ACC112 (cell line): ENCODE measurements around the gene DUS4L.
A peak's percentile ranks its signal among the peaks of the same experiment; 100 is the strongest.

Experiments used
- H2AFZ ChIP-seq: fragments of 200-600 bp; sonication (generic); one replicate; pipeline ENCODE4 v1.6.0; 2017; ENCODE audit warnings: antibody characterized with exemption, low read length; ENCODE audit not compliant: unreplicated experiment
- H3K27ac ChIP-seq: fragments of 200-600 bp; sonication (generic); 2 replicates; pipeline ENCODE4 v1.5.1; 2014; ENCODE audit warnings: low read depth, mild to moderate bottlenecking, antibody characterized with exemption, low read length, moderate library complexity
- H3K27me3 ChIP-seq: fragments of 200-600 bp; sonication (generic); 2 replicates; pipeline ENCODE4 v1.6.1; 2014; ENCODE audit warnings: mild to moderate bottlenecking, antibody characterized with exemption, low read length, moderate library complexity, mixed read lengths; ENCODE audit not compliant: insufficient read depth
- H3K36me3 ChIP-seq: fragments of 200-600 bp; sonication (generic); 2 replicates; pipeline ENCODE4 v1.6.1; 2016; ENCODE audit warnings: mild to moderate bottlenecking, antibody characterized with exemption, low read length, moderate library complexity, mixed read lengths; ENCODE audit not compliant: insufficient read depth
- H3K4me1 ChIP-seq: fragments of 200-600 bp; sonication (generic); one replicate; pipeline ENCODE4 v1.6.1; 2016; ENCODE audit warnings: low read length, mixed read lengths; ENCODE audit not compliant: insufficient read depth, unreplicated experiment, control insufficient read depth
- H3K4me3 ChIP-seq: fragments of 200-600 bp; sonication (generic); 2 replicates; pipeline ENCODE4 v1.5.1; 2014; ENCODE audit warnings: mild to moderate bottlenecking, low read depth, low read length
- H3K79me2 ChIP-seq: fragments of 200-600 bp; sonication (generic); one replicate; pipeline ENCODE4 v1.6.0; 2016; ENCODE audit warnings: low read length; ENCODE audit not compliant: control insufficient read depth, unreplicated experiment, insufficient read depth

The DUS4L gene

DNA sequence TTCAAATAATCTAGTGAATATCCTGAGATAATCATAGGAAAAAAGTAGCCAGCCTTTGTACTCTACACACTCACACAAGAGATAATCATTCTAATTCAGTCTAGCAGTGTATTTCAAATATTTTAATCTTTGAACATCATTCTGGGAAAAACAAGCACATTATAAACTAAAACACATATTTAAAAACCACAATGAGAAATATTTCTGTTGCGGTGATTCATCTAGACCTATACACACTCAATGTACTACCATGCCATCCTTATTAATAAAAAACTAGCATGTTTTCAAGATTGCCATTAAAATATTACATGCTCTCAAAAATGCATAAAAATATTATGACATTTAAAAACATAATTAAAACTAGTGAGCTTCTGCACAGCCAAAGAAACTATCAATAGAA lies 11.8 kb upstream of the DUS4L start:
- H3K79me2 ChIP-seq = peaks cover 5% of the 10 kb centered on the region
- no peaks in the 10 kb centered on the region for H3K27me3 ChIP-seq
- no peak overlapping the region for H3K27ac ChIP-seq
- H2AFZ ChIP-seq = no peak overlapping the region
- no peaks in the 10 kb centered on the region for H3K4me1 ChIP-seq
- H3K36me3 ChIP-seq = peaks cover 14% of the 10 kb centered on the region; the same call in 1 of the 2 replicates
- H3K4me3 ChIP-seq = no peak overlapping the region

DNA sequence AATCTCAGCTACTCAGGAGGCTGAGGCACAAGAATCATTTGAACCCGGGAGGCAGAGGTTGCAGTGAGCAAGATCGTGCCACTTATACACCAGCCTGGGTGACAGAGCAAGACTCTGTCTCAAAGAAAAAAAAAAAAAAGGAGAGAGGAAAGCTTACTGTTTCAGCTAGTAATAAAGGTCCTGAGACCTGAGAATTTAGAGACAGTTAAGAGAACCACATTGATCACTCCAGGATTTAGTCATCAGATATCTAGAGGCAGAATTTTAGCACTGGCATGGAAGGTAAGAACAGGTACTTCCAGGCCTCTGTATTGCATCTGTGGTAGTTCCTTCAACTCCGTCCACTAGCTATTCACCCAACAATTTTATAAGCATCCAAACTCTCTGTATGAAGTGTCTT lies 7.9 kb upstream of the DUS4L start:
- Histone ChIP-seq H3K79me2 (peaks cover 25% of the 10 kb centered on the region), H3K27ac (no peak overlapping the region), H3K27me3 (no peaks in the 10 kb centered on the region), H2AFZ (no peak overlapping the region), H3K4me1 (peaks cover 15% of the 10 kb centered on the region), H3K36me3 (peaks cover 8% of the 10 kb centered on the region; the same call in 1 of the 2 replicates), H3K4me3 (no peak overlapping the region)

DNA sequence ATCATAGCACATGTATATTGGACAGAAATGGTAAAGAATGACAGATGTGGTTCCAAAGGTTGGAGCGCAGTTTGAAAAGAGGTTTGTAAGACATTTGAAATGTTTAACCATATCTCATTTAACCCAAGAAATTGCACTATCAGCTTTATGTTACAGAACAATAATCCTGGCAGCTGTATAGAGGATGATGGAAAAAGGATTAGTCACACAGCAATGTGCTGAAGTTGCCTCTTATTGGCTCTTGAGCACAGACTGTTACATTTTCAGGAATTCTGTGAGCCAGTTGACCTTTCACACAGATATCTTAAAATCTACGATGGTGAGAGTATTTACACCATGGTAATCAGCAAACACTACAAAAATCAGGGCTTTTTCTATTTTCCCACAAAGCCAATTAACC lies 3.9 kb upstream of the DUS4L start:
- Histone ChIP-seq H3K4me3 (peak overlapping the region; percentile 8; the same call in 1 of the 2 replicates), H3K27ac (peak overlapping the region; percentile 38), H2AFZ (no peak overlapping the region), H3K79me2 (peaks cover 44% of the 10 kb centered on the region), H3K4me1 (peaks cover 27% of the 10 kb centered on the region), H3K36me3 (no peaks in the 10 kb centered on the region), H3K27me3 (no peaks in the 10 kb centered on the region)

DNA sequence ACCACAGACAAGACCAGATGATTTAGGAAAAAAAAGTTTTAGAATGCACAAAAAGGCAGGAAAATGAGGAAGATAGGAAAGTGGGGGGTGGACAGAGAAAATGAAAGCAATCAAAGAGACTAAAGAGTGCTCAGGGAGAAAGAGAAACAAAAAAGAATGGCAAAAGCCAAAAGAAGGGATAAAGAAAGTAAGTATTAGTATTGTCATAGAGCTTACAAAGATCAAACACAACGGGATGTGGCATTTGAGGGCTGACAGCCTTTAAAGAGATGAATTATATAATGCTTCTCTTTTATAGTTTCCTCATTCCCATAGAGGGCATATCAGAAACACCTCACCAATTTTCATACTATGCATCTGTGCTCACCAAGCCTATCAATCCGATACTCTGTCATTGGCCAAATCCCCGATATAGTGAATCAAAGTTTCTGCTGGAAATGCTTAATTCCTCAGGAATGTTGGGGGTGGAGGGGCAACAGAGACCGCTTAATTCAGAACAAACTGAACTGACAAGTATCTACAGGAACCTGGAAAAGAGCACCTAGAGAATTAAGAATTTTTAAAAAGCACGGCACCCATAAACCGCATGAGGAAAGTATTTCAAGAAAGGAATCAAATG lies 2.8 kb upstream of the DUS4L start:
- peaks cover 52% of the 10 kb centered on the region for H3K79me2 ChIP-seq
- no peaks in the 10 kb centered on the region for H3K36me3 ChIP-seq
- H3K4me1 ChIP-seq = peaks cover 37% of the 10 kb centered on the region
- peak overlapping the region; percentile 8 for H3K4me3 ChIP-seq
- no peaks in the 10 kb centered on the region for H3K27me3 ChIP-seq
- no peak overlapping the region for H3K27ac ChIP-seq
- H2AFZ ChIP-seq = no peak overlapping the region

DNA sequence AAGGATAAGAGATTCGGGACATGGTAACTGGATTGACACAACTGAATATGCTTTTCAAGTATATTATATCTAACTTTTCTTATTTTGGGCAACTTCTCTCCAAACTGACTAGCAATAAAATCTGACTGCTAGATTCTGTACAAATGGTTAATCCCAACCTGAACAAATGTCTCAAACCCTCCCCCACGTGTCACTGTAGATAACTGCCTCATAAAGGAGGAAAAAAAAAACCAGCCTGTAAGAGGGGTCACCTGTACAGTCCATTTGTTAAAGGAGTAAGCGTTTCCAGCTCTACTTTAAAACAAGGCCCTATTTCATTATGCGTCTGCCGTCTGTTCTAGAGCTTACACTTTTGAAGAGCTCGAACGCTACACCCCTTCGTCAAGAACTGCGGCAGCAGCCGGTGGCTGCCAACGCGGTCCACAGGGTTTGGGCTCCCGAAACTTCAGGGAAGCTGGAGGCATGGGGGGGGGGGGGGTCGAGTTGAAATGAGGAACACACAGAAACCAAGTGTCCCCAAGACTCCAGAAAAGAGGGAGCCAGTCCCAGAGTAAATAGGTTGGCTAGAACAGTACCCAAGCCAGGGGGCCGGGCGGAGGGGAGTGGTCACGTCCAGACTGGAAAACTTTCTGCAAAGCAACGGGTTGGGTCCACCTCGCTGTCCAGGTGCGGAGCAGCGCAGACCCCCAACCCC lies 543 bp upstream of the DUS4L start:
- peak overlapping the region; percentile 98 for H2AFZ ChIP-seq
- peak overlapping the region; percentile 95 for H3K4me3 ChIP-seq
- H3K36me3 ChIP-seq = no peaks in the 10 kb centered on the region; the same call in 1 of the 2 replicates
- no peaks in the 10 kb centered on the region for H3K27me3 ChIP-seq
- peaks cover 38% of the 10 kb centered on the region for H3K4me1 ChIP-seq
- peaks cover 51% of the 10 kb centered on the region for H3K79me2 ChIP-seq
- no peak overlapping the region for H3K27ac ChIP-seq

DNA sequence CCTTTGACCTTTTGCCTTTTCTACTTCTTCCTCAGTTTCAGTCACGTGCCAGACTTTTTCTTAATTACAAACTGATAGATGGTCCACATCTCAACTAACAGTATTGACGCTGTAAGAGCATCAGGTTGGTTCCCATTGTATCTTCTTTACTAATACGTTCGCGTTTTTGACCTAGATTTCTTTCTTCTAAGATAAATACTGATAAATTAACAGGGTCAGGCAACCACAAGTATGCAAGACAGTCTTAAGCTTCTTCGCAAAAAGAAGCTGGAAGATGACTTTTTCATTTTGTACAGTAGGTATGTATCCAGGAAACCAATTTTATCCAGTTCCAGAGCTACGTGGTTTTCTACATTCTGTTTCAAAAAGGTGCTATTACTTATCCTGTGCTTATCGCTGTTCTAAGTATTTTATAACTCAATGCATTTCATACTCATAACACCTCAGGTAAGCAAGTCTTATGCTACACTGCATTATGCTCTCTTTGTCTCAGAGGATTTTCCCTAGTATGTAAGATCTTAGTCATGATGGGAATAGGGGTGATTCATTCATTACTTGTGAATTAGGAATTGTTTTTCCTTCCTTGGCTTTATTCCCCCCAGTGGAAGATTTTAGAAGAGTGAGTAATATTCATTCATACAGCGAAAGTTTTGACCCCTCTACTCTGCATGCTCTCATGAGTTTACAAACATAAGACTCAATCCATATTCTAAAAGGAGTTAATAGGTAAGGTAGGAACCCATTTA lies 955 bp downstream of the DUS4L start:
- no peaks in the 10 kb centered on the region; the same call in 1 of the 2 replicates for H3K36me3 ChIP-seq
- peak overlapping the region; percentile 98 for H2AFZ ChIP-seq
- peak overlapping the region; percentile 95 for H3K4me3 ChIP-seq
- peaks cover 30% of the 10 kb centered on the region for H3K4me1 ChIP-seq
- peaks cover 44% of the 10 kb centered on the region for H3K79me2 ChIP-seq
- peak overlapping the region; percentile 85 for H3K27ac ChIP-seq
- no peaks in the 10 kb centered on the region for H3K27me3 ChIP-seq

DNA sequence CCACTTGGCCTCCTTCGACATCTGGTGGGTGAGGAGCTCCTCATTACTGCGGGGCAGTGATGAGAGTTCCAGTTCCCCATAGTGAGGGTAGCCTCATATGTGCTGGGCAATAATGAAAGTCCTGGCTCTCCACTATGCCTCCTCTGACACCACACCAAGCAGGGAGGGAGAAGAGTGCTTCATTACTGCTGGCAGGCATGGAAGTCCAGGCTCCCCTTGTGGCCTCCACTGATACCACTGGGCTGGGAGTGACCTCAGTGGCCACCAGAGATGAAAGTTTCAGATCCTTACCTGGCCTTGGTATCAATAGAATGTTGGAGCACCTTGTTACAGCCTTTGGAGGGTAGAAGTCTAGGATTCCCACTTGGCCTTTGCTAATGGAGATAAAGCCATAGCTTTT lies 6.5 kb downstream of the DUS4L start:
- Histone ChIP-seq H3K36me3 (peaks cover 3% of the 10 kb centered on the region), H3K27ac (no peak overlapping the region), H3K4me3 (no peak overlapping the region), H2AFZ (no peak overlapping the region), H3K27me3 (no peaks in the 10 kb centered on the region), H3K4me1 (peaks cover 7% of the 10 kb centered on the region), H3K79me2 (peaks cover 9% of the 10 kb centered on the region)

DNA sequence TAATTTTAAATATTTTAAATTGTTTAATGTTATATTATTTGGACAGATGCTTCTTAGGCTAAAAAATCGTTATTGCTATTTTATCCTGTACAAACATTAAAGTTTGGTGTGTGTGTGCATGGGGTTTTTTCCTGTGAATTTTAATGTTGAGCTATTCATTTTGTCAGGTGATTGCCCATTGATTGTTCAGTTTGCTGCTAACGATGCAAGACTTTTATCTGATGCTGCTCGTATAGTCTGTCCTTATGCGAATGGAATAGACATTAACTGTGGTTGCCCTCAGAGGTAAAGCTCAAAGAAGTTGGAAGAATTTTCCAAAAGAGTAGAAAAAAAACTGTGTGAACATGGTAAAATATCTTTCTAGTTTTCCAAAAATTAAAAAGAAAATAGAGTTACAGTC lies 9.8 kb downstream of the DUS4L start:
- no peaks in the 10 kb centered on the region for H3K79me2 ChIP-seq
- no peak overlapping the region for H3K27ac ChIP-seq
- H3K4me1 ChIP-seq = no peaks in the 10 kb centered on the region
- H3K36me3 ChIP-seq = peaks cover 3% of the 10 kb centered on the region
- no peaks in the 10 kb centered on the region for H3K27me3 ChIP-seq
- H2AFZ ChIP-seq = no peak overlapping the region
- H3K4me3 ChIP-seq = no peak overlapping the region

DNA sequence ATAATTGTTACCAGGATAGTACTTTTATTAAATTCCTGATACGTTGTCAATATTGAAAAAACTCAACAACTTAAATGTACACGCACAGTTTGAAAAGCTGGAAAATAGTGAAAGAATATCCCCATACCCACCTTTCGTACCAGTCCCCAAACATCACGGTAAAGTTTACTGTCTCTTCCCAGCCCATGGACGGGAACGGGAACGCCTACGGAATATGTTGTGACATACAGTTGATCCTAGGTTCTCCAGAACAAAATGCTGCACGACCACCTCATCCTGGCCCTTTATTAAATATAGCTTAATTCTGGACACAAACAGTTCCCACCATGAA lies 15.7 kb downstream of the DUS4L start:
- Histone ChIP-seq H3K79me2 (peaks cover 33% of the 10 kb centered on the region), H3K27me3 (no peaks in the 10 kb centered on the region), H3K4me3 (peak overlapping the region; percentile 99), H3K27ac (peak overlapping the region; percentile 63), H2AFZ (peak overlapping the region; percentile 93), H3K36me3 (peaks cover 5% of the 10 kb centered on the region; the same call in 1 of the 2 replicates), H3K4me1 (peaks cover 14% of the 10 kb centered on the region)

DNA sequence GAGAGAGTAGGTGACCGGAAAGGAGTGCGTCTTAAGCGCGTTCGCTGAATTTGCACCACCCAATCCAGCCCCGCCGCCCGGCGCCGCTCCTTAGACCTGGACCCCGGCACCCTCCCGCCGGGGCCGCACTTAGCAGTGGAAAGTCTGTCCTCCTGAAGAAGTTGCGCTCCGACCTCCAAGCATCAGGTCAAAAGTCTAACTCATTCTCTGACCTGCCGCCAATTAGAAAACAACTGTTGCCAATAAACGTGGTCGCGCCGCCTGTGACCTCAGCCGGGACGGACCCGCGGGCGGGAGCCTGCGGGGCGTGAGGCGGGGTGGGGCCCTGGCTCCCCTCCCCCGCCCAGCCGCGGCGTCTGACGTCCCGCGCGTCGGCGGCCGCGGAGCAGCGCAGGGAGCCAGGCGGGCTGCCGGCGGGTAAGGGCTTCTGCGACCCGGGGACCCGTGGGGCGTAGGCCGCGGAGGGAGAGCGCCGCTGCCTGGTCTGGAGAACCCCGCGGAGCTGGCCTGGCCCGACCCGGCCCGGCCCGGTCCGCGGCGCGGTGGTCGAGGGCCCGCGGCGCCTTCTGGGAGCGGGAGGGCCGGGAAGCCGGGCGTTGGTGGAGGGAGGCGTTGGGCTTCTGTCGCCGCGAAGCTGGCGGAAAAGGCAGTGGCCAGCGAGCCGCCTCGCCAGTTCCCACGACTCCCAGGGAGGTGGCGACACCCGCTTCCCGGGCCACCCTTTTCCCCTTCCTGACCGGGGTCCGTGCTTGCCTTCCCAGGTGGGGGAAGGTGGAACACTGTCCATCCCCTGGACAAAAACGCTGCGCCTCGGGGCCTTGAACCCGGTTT lies 16.3 kb downstream of the DUS4L start, which contains the start of gene BCAP29:
Gene BCAP29 (plus strand): TSS at position 362 of the 831 bp plus-strand sequence. CDS start 527 bp downstream, outside the sequence.
- Histone ChIP-seq H2AFZ (peak within 1 kb of the TSS; percentile 93), H3K27ac (peak within 1 kb of the TSS; percentile 63), H3K4me1 (peaks cover 14% of the 10 kb centered on the region), H3K4me3 (peak within 1 kb of the TSS; percentile 99), H3K27me3 (no peaks in the 10 kb centered on the region), H3K36me3 (peaks cover 11% of the 10 kb centered on the region), H3K79me2 (peaks cover 33% of the 10 kb centered on the region)
